Thyroid gland (tissue), 4 donors: ENCODE measurements around the gene ADAMTSL1.

Source experiments
- CTCF ChIP-seq, 6 experiments: fragments of 200-600 bp in 3 of 6; fragments of 450-650 bp in 3 of 6; sonication (generic) in 3 of 6; IDR thresholded peaks; one replicate each; pipeline ENCODE4 v1.5.1; 2016 to 2019; ENCODE audit warnings: antibody characterized with exemption in 6 of 6, mild to moderate bottlenecking in 2 of 6, inconsistent platforms in 1 of 6, moderate library complexity in 1 of 6
- POLR2A ChIP-seq, 2 donors: fragments of 450-650 bp; IDR thresholded peaks; one replicate each; pipeline ENCODE4 v1.6.1; 2017; ENCODE audit warnings: antibody characterized with exemption in 2 of 2, mild to moderate bottlenecking in 2 of 2, moderate library complexity in 1 of 2

GRCh38 chr9:18539203-18539693, 65.3 kb downstream of the ADAMTSL1 start:
- TF ChIP-seq CTCF (IDR thresholded peaks at IDR 0.05) (no peak), POLR2A (IDR thresholded peaks at IDR 0.05) (no peak)
